ENCODE measurements around the gene NUP205. TPM values are rescaled to one million over a fixed set of nuclear protein-coding genes. Genes with fewer than 3 reads are reported as not detected.
A peak's percentile ranks its signal among the peaks of the same experiment; 100 is the strongest.

Gene NUP205
- total and polyA plus RNA-seq, 2 of the 13 experiments (the other 11 are each of a cell fraction or from before 2014, with no cell fraction given), result 46.2 to 87.2 TPM

- FAIRE-seq, result no peak
- Histone ChIP-seq H4K20me1 (ENCODE audit: insufficient read depth, low read length) (no peaks in the 10 kb centered on the region), H3K4me1 (ENCODE audit: insufficient read depth, low read length) (0 out of 2 replicates have a peak, but pooled peaks cover 14% of the 10 kb centered on the region), H3K27me3 (ENCODE audit: control insufficient read depth in 1 of 2, insufficient read depth in 2 of 2, low read length in 2 of 2) (no peaks in the 10 kb centered on the region), H3K79me2 (ENCODE audit: insufficient read depth, low read length) (no peaks in the 10 kb centered on the region), H3K9me3 (ENCODE audit: low read length) (no peaks in the 10 kb centered on the region), H3K9ac (ENCODE audit: insufficient read depth, low read depth, low read length) (no peak overlapping the region), H3K4me2 (ENCODE audit: low read depth, low read length) (no peak overlapping the region), H2AFZ (ENCODE audit: low read length) (no peak overlapping the region), H3K4me3 (replicated peaks in 1 of 3; ENCODE audit: insufficient read depth in 1 of 3, low read depth in 2 of 3, low read length in 3 of 3) (no peak overlapping the region), H3K36me3 (replicated peaks in 1 of 2; ENCODE audit: control insufficient read depth in 1 of 2, insufficient read depth in 2 of 2, low read length in 2 of 2) (no peaks in the 10 kb centered on the region), H3K27ac (ENCODE audit: extremely low read length, insufficient read depth, low read length) (no peak overlapping the region)
- TF ChIP-seq YEATS2 (CRISPR knock-in tag; IDR thresholded peaks at IDR 0.05; ENCODE audit: borderline replicate concordance), result no peak
- intact Hi-C loops (cut with micrococcal nuclease; ENCODE audit: unreplicated experiment), result no loop called here
- WGBS (ENCODE audit: low lambda C conversion rate), result 22% methylated on average over 3 of the region's 3 CpGs
- BruUV-seq (replicated peaks), result no TSS peak
- in situ Hi-C loops (cut with HindIII; ENCODE audit: extremely low pct_ligation_motif_present, low pct_unique_long_range_greater_than_20kb), result no loop called here
- no peak for DNase-seq (ENCODE audit: low spot score)
- no peak for ATAC-seq
- CTCF ChIA-PET (ENCODE audit: low intra/inter-chr PET ratio, low total read pairs), result no interaction called here
- POLR2A ChIA-PET, result no interaction called here
Measured at GRCh38 chr7:135538376-135538775, 19.3 kb upstream of the NUP205 start.

- H3K4me1 ChIP-seq (ENCODE audit: insufficient read depth, low read length), result 0 out of 2 replicates have a peak, but pooled peaks cover 14% of the 10 kb centered on the region
- POLR2A ChIA-PET, result no interaction called here
- CTCF ChIA-PET (ENCODE audit: low intra/inter-chr PET ratio, low total read pairs), result no interaction called here
- intact Hi-C loops (cut with micrococcal nuclease; ENCODE audit: unreplicated experiment) (no loop called here), in situ Hi-C loops (cut with HindIII; ENCODE audit: extremely low pct_ligation_motif_present, low pct_unique_long_range_greater_than_20kb) (no loop called here)
- no peaks in the 10 kb centered on the region for H3K79me2 ChIP-seq (ENCODE audit: insufficient read depth, low read length)
- H3K36me3 ChIP-seq (replicated peaks in 1 of 2; ENCODE audit: control insufficient read depth in 1 of 2, insufficient read depth in 2 of 2, low read length in 2 of 2), result no peaks in the 10 kb centered on the region
- no TSS peak for BruUV-seq (replicated peaks)
- H3K27me3 ChIP-seq (ENCODE audit: control insufficient read depth in 1 of 2, insufficient read depth in 2 of 2, low read length in 2 of 2), result no peaks in the 10 kb centered on the region
- no peak overlapping the region for H3K4me3 ChIP-seq (replicated peaks in 1 of 3; ENCODE audit: insufficient read depth in 1 of 3, low read depth in 2 of 3, low read length in 3 of 3)
- no peak overlapping the region for H2AFZ ChIP-seq (ENCODE audit: low read length)
- H4K20me1 ChIP-seq (ENCODE audit: insufficient read depth, low read length), result no peaks in the 10 kb centered on the region
- FAIRE-seq (no peak), DNase-seq (ENCODE audit: low spot score) (no peak), ATAC-seq (peak; percentile 66)
- 5% methylated on average over 2 of the region's 2 CpGs for WGBS (ENCODE audit: low lambda C conversion rate)
- H3K27ac ChIP-seq (ENCODE audit: extremely low read length, insufficient read depth, low read length), result no peak overlapping the region
- H3K4me2 ChIP-seq (ENCODE audit: low read depth, low read length), result no peak overlapping the region
- H3K9ac ChIP-seq (ENCODE audit: insufficient read depth, low read depth, low read length), result no peak overlapping the region
- H3K9me3 ChIP-seq (ENCODE audit: low read length), result no peaks in the 10 kb centered on the region
- TF ChIP-seq HES4 (CRISPR knock-in tag; IDR thresholded peaks at IDR 0.05; ENCODE audit: borderline replicate concordance) (no peak), HOXA3 (CRISPR knock-in tag; IDR thresholded peaks at IDR 0.05) (no peak), CEBPG (CRISPR knock-in tag; IDR thresholded peaks at IDR 0.05) (no peak), RCOR2 (CRISPR knock-in tag; IDR thresholded peaks at IDR 0.05) (no peak), ZNF235 (CRISPR knock-in tag; IDR thresholded peaks at IDR 0.05; ENCODE audit: borderline replicate concordance) (no peak), LRRFIP1 (CRISPR knock-in tag; conservative IDR thresholded peaks at IDR 0.05) (no peak), DR1 (CRISPR knock-in tag; IDR thresholded peaks at IDR 0.05) (no peak), ZNF597 (CRISPR knock-in tag; IDR thresholded peaks at IDR 0.05) (no peak), ZNF574 (CRISPR knock-in tag; IDR thresholded peaks at IDR 0.05) (no peak), TRIM22 (IDR thresholded peaks at IDR 0.05) (no peak), GFI1 (CRISPR knock-in tag; IDR thresholded peaks at IDR 0.05; ENCODE audit: borderline replicate concordance) (no peak)
Measured at GRCh38 chr7:135539629-135540028, 18.1 kb upstream of the NUP205 start.

All from HepG2 (cell line).